ENCODE measurements around the gene ZNF593OS. TPM values are rescaled to one million over a fixed set of nuclear protein-coding genes. Genes with fewer than 3 reads are reported as not detected.
A peak's percentile ranks its signal among the peaks of the same experiment; 100 is the strongest.

The ZNF593OS gene
- total RNA-seq: not detected

GRCh38 chr1:26171084-26172072 lies at the start of gene ZNF593OS:
Gene ZNF593OS (minus strand): TSS chr1:26171832. CDS start chr1:26171661, 171 bp downstream.
- TF ChIP-seq CTCF (IDR thresholded peaks at IDR 0.05) (no peak), POLR2A (IDR thresholded peaks at IDR 0.05) (no peak)
- Histone ChIP-seq H3K27ac (no peak within 1 kb of the TSS), H3K27me3 (no peaks in the 10 kb centered on the region)

DNA sequence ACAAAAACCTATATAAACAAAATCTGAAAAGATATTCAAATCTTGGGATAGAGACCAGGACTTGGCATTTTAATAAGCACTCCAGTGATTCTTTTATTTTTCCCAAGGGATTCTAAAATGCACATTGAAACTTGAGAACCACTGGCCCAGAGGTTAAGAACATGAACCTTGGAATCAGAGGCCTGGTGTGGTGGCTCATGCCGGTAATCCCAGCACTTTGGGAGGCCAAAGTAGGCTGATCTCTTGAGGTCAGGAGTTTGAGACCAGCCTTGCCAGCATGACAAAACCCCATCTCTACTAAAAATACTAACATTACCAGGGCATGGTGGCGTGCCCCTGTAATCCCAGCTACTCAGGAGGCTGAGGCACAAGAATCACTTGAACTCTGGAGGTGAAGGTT lies 49.5 kb upstream of the ZNF593OS start:
- Histone ChIP-seq H3K36me3 (no peaks in the 10 kb centered on the region), H3K9me3 (no peaks in the 10 kb centered on the region), H3K4me1 (peaks cover 0 to 20% (median 0%) of the 10 kb centered on the region in 4 donors), H3K27me3 (no peaks in the 10 kb centered on the region), H3K4me3 (no peak overlapping the region), H3K27ac (no peak overlapping the region)
- DNase-seq: peak in 1 of 3 donors; percentile 8
- TF ChIP-seq CTCF (IDR thresholded peaks at IDR 0.05): no peak
- TF ChIP-seq POLR2A (IDR thresholded peaks at IDR 0.05): no peak

More at GRCh38 chr1:26171084-26172072, at the start of gene ZNF593OS:
- H3K36me3 ChIP-seq: no peaks in the 10 kb centered on the region
- peaks cover 0 to 14% (median 3%) of the 10 kb centered on the region in 4 donors for H3K4me1 ChIP-seq
- H3K9me3 ChIP-seq: no peaks in the 10 kb centered on the region
- no peak for DNase-seq
- peak within 1 kb of the TSS in 1 of 4 donors; percentile 77 for H3K4me3 ChIP-seq

- Histone ChIP-seq H3K9me3 (no peaks in the 10 kb centered on the region), H3K4me3 (no peak overlapping the region), H3K36me3 (no peaks in the 10 kb centered on the region), H3K27me3 (no peaks in the 10 kb centered on the region), H3K27ac (no peak overlapping the region), H3K4me1 (peaks cover 0 to 13% (median 0%) of the 10 kb centered on the region in 4 donors)
- DNase-seq: peak in 1 of 3 donors; percentile 23
- TF ChIP-seq POLR2A (IDR thresholded peaks at IDR 0.05) (no peak), CTCF (IDR thresholded peaks at IDR 0.05) (no peak)
Measured at GRCh38 chr1:26220199-26220912, 48.7 kb upstream of the ZNF593OS start.

GRCh38 chr1:26218906-26219494 lies 47.4 kb upstream of the ZNF593OS start:
- H3K27me3 ChIP-seq: no peaks in the 10 kb centered on the region
- no peaks in the 10 kb centered on the region for H3K36me3 ChIP-seq
- no peak for DNase-seq
- TF ChIP-seq POLR2A (IDR thresholded peaks at IDR 0.05): no peak
- TF ChIP-seq CTCF (IDR thresholded peaks at IDR 0.05): no peak
- H3K4me1 ChIP-seq: peaks cover 0 to 8% (median 0%) of the 10 kb centered on the region in 4 donors
- H3K4me3 ChIP-seq: no peak overlapping the region
- H3K27ac ChIP-seq: no peak overlapping the region
- H3K9me3 ChIP-seq: no peaks in the 10 kb centered on the region

- no peaks in the 10 kb centered on the region for H3K36me3 ChIP-seq
- no peak overlapping the region for H3K4me3 ChIP-seq
- H3K9me3 ChIP-seq: no peaks in the 10 kb centered on the region
- no peak for DNase-seq
- no peak overlapping the region for H3K27ac ChIP-seq
- no peaks in the 10 kb centered on the region for H3K4me1 ChIP-seq
- no peaks in the 10 kb centered on the region for H3K27me3 ChIP-seq
- TF ChIP-seq POLR2A (IDR thresholded peaks at IDR 0.05) (no peak), CTCF (IDR thresholded peaks at IDR 0.05) (no peak)
Measured at GRCh38 chr1:26215246-26215645, 43.6 kb upstream of the ZNF593OS start.
